ENCODE results near the gene GKN1. TPM values are rescaled to one million over a fixed set of nuclear protein-coding genes. Genes with fewer than 3 reads are reported as not detected.

The GKN1 gene
- total RNA-seq, 1 donor from 2014 or later, result not detected

GRCh38 chr2:68974946-68975665 is 670 bp downstream of the GKN1 start:
- DNase-seq (ENCODE audit: low spot score), result no peak
- H3K4me3 Mint-ChIP-seq (ENCODE audit: unreplicated experiment), result no peak overlapping the region
- H3K36me3 Mint-ChIP-seq (ENCODE audit: low read depth, unreplicated experiment), result no peaks in the 10 kb centered on the region
- H3K4me1 Mint-ChIP-seq (ENCODE audit: unreplicated experiment), result no peaks in the 10 kb centered on the region
- H3K9me3 Mint-ChIP-seq (ENCODE audit: unreplicated experiment), result no peaks in the 10 kb centered on the region
- no peak for TF ChIP-seq CTCF (IDR thresholded peaks at IDR 0.05; ENCODE audit: unreplicated experiment)
- no peak overlapping the region for H3K27ac Mint-ChIP-seq (ENCODE audit: unreplicated experiment)
- peaks cover 2% of the 10 kb centered on the region for H3K27me3 Mint-ChIP-seq (ENCODE audit: unreplicated experiment)

- DNase-seq (ENCODE audit: low spot score), result no peak
- no peak for TF ChIP-seq CTCF (IDR thresholded peaks at IDR 0.05; ENCODE audit: unreplicated experiment)
- Mint-ChIP-seq H3K4me3 (ENCODE audit: unreplicated experiment) (no peak overlapping the region), H3K27me3 (ENCODE audit: unreplicated experiment) (peaks cover under 1% of the 10 kb centered on the region), H3K27ac (ENCODE audit: unreplicated experiment) (no peak overlapping the region), H3K9me3 (ENCODE audit: unreplicated experiment) (no peaks in the 10 kb centered on the region), H3K4me1 (ENCODE audit: unreplicated experiment) (no peaks in the 10 kb centered on the region), H3K36me3 (ENCODE audit: low read depth, unreplicated experiment) (no peaks in the 10 kb centered on the region)
Observed at GRCh38 chr2:68975844-68976243, 1.4 kb downstream of the GKN1 start.

- TF ChIP-seq CTCF (IDR thresholded peaks at IDR 0.05; ENCODE audit: unreplicated experiment), result no peak
Observed at GRCh38 chr2:68977453-68977852, 3.0 kb downstream of the GKN1 start.

GRCh38 chr2:68978098-68978497 is 3.7 kb downstream of the GKN1 start:
- H3K27me3 Mint-ChIP-seq (ENCODE audit: unreplicated experiment), result no peaks in the 10 kb centered on the region
- no peak for TF ChIP-seq CTCF (IDR thresholded peaks at IDR 0.05; ENCODE audit: unreplicated experiment)
- H3K9me3 Mint-ChIP-seq (ENCODE audit: unreplicated experiment), result no peaks in the 10 kb centered on the region
- no peak for DNase-seq (ENCODE audit: low spot score)
- H3K4me3 Mint-ChIP-seq (ENCODE audit: unreplicated experiment), result no peak overlapping the region
- H3K4me1 Mint-ChIP-seq (ENCODE audit: unreplicated experiment), result no peaks in the 10 kb centered on the region
- H3K36me3 Mint-ChIP-seq (ENCODE audit: low read depth, unreplicated experiment), result no peaks in the 10 kb centered on the region
- no peak overlapping the region for H3K27ac Mint-ChIP-seq (ENCODE audit: unreplicated experiment)

More at GRCh38 chr2:68977453-68977852, 3.0 kb downstream of the GKN1 start:
- no peaks in the 10 kb centered on the region for H3K27me3 Mint-ChIP-seq (ENCODE audit: unreplicated experiment)
- no peaks in the 10 kb centered on the region for H3K36me3 Mint-ChIP-seq (ENCODE audit: low read depth, unreplicated experiment)
- DNase-seq (ENCODE audit: low spot score), result no peak
- H3K27ac Mint-ChIP-seq (ENCODE audit: unreplicated experiment), result no peak overlapping the region
- no peaks in the 10 kb centered on the region for H3K4me1 Mint-ChIP-seq (ENCODE audit: unreplicated experiment)
- no peaks in the 10 kb centered on the region for H3K9me3 Mint-ChIP-seq (ENCODE audit: unreplicated experiment)
- no peak overlapping the region for H3K4me3 Mint-ChIP-seq (ENCODE audit: unreplicated experiment)

- DNase-seq (ENCODE audit: low spot score), result no peak
- Mint-ChIP-seq H3K27ac (ENCODE audit: unreplicated experiment) (no peak overlapping the region), H3K27me3 (ENCODE audit: unreplicated experiment) (no peaks in the 10 kb centered on the region), H3K36me3 (ENCODE audit: low read depth, unreplicated experiment) (no peaks in the 10 kb centered on the region), H3K4me1 (ENCODE audit: unreplicated experiment) (no peaks in the 10 kb centered on the region), H3K4me3 (ENCODE audit: unreplicated experiment) (no peak overlapping the region), H3K9me3 (ENCODE audit: unreplicated experiment) (no peaks in the 10 kb centered on the region)
- TF ChIP-seq CTCF (IDR thresholded peaks at IDR 0.05; ENCODE audit: unreplicated experiment), result no peak
Observed at GRCh38 chr2:68980956-68981355, 6.5 kb downstream of the GKN1 start.
